ENCODE measurements around the gene HAUS6. TPM values are rescaled to one million over a fixed set of nuclear protein-coding genes. Genes with fewer than 3 reads are reported as not detected.

The HAUS6 gene
- total RNA-seq, 2 donors from 2014 or later: 7.3 to 11.3 TPM

- Histone ChIP-seq H3K27ac (peak overlapping the region in 1 of 2 donors; percentile 30), H3K4me1 (replicated peaks) (peaks cover 4% of the 10 kb centered on the region), H3K36me3 (peaks cover 10% of the 10 kb centered on the region in 2 donors), H3K4me3 (no peak overlapping the region), H3K27me3 (replicated peaks; ENCODE audit: insufficient read depth) (no peaks in the 10 kb centered on the region), H3K9me3 (no peaks in the 10 kb centered on the region)
- TF ChIP-seq POLR2A (IDR thresholded peaks at IDR 0.05): no peak
- no peak for TF ChIP-seq POLR2AphosphoS5 (IDR thresholded peaks at IDR 0.05)
- TF ChIP-seq CTCF (IDR thresholded peaks at IDR 0.05): no peak
- WGBS: 77% methylated on average over 7 of the region's 7 CpGs
- intact Hi-C loops (cut with DNase I): loop anchor here (10.0 kb wide), 2 partner anchors 255 to 335 kb away; no protein-coding TSS in a partner anchor
- no peak for DNase-seq (ENCODE audit: low spot score)
Observed at GRCh38 chr9:19119801-19120440, 17.2 kb upstream of the HAUS6 start.

- intact Hi-C loops (cut with DNase I): no loop called here
- Histone ChIP-seq H3K27me3 (replicated peaks; ENCODE audit: insufficient read depth) (no peaks in the 10 kb centered on the region), H3K4me1 (replicated peaks) (peaks cover 4% of the 10 kb centered on the region), H3K4me3 (no peak overlapping the region), H3K9me3 (no peaks in the 10 kb centered on the region), H3K36me3 (peaks cover 10% of the 10 kb centered on the region in 2 donors), H3K27ac (peak overlapping the region in 1 of 2 donors; percentile 30)
- TF ChIP-seq POLR2A (IDR thresholded peaks at IDR 0.05) (no peak), CTCF (IDR thresholded peaks at IDR 0.05) (no peak), POLR2AphosphoS5 (IDR thresholded peaks at IDR 0.05) (no peak)
- no peak for DNase-seq (ENCODE audit: low spot score)
- WGBS: 51% methylated on average over 3 of the region's 3 CpGs
Observed at GRCh38 chr9:19119246-19119645, 16.5 kb upstream of the HAUS6 start.

GRCh38 chr9:19117039-19117716 lies 14.5 kb upstream of the HAUS6 start:
- H3K27me3 ChIP-seq (replicated peaks; ENCODE audit: insufficient read depth): no peaks in the 10 kb centered on the region
- no peaks in the 10 kb centered on the region for H3K9me3 ChIP-seq
- H3K27ac ChIP-seq: no peak overlapping the region
- no peak overlapping the region for H3K4me3 ChIP-seq
- peaks cover 10% of the 10 kb centered on the region in 2 donors for H3K36me3 ChIP-seq
- TF ChIP-seq POLR2AphosphoS5 (IDR thresholded peaks at IDR 0.05) (no peak), CTCF (IDR thresholded peaks at IDR 0.05) (no peak), POLR2A (IDR thresholded peaks at IDR 0.05) (no peak)
- intact Hi-C loops (cut with DNase I): no loop called here
- DNase-seq (ENCODE audit: low spot score): no peak
- peaks cover 4% of the 10 kb centered on the region for H3K4me1 ChIP-seq (replicated peaks)
- WGBS: 98% methylated on average over 5 of the region's 5 CpGs

- peaks cover 10% of the 10 kb centered on the region in 2 donors for H3K36me3 ChIP-seq
- H3K9me3 ChIP-seq: no peaks in the 10 kb centered on the region
- H3K4me3 ChIP-seq: no peak overlapping the region
Observed at GRCh38 chr9:19116107-19116790, 13.5 kb upstream of the HAUS6 start.

More at GRCh38 chr9:19116107-19116790, 13.5 kb upstream of the HAUS6 start:
- H3K27ac ChIP-seq: no peak overlapping the region
- WGBS: 88% methylated on average over 10 of the region's 10 CpGs
- peaks cover 4% of the 10 kb centered on the region for H3K4me1 ChIP-seq (replicated peaks)
- no peak for TF ChIP-seq CTCF (IDR thresholded peaks at IDR 0.05)
- no peak for TF ChIP-seq POLR2AphosphoS5 (IDR thresholded peaks at IDR 0.05)
- no peak for TF ChIP-seq POLR2A (IDR thresholded peaks at IDR 0.05)
- DNase-seq (ENCODE audit: low spot score): no peak
- H3K27me3 ChIP-seq (replicated peaks; ENCODE audit: insufficient read depth): no peaks in the 10 kb centered on the region
- intact Hi-C loops (cut with DNase I): no loop called here

Data from prostate gland (tissue), 2 donors.